ENCODE results near the gene SCAMP4.

The SCAMP4 gene

DNA sequence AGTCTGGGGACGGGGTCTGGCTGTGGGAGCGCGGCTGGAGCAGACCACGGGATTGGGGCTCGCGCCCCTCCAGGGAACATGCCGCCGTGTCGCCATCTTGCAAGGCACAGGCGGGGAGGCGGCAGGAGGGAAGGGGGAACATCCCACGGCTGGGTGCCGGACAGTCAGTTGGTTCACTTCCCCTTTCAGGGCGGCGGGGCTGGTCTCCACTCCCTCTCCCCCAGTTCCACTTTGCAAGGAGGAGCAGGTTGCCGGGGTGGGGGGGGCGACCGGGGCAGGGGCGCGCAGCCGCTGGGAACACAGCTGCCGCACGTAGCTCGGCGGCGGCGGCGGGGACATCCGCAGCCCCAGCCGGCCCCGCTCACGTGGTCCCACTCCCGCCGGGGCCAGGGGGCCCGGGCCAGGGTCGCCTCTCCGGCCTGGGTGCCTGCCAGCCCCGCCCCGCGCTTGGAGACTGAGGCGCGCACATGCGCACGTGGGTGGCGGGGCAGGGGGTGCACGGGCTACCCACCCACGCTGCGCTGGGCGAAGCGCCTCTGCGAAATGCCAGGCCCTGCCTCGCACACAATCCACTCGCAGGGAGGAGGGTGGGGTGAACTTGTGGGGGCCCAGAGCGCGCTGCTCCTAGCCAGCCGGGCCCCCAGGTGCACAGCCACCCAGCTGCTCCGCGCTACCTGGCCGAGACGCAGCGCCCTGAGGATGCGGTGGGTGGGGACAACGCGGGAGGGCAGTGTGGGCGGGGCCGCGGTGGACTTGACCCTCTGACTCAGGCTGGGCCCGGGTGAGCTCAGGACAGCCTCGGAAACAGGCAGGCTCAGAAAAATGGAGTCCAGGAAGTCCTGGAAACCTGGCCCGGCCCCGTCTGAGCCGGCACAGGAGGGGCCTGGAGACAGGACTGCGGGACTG is 48.2 kb upstream of the SCAMP4 start:
- H3K4me1 ChIP-seq (ENCODE audit: control insufficient read depth, insufficient read depth, low read depth, low read length): peaks cover 85% of the 10 kb centered on the region
- peak overlapping the region; percentile 29 for H2AK5ac ChIP-seq (ENCODE audit: low read length, severe bottlenecking)
- peak overlapping the region; percentile 48 for H3K27ac ChIP-seq (ENCODE audit: low read length, poor library complexity, severe bottlenecking)
- 8% methylated on average over 52 of the region's 73 CpGs for WGBS
- peak overlapping the region; percentile 98 for H2BK120ac ChIP-seq (ENCODE audit: low read depth, low read length)
- no peak overlapping the region for H2BK5ac ChIP-seq (ENCODE audit: low read depth, low read length, poor library complexity, severe bottlenecking)
- DNase-seq: peak; percentile 85
- peak overlapping the region in 1 of 2 experiments; percentile 96 for H3K14ac ChIP-seq (ENCODE audit: low read length in 2 of 2)
- no peak overlapping the region for H2AFZ ChIP-seq (ENCODE audit: low read depth, low read length)
- H3K4ac ChIP-seq (ENCODE audit: low read depth in 1 of 2, low read length in 2 of 2): peak overlapping the region; percentile 84 to 98
- H4K8ac ChIP-seq (ENCODE audit: low read length): peak overlapping the region; percentile 99
- peak overlapping the region; percentile 93 to 98 for H3K18ac ChIP-seq (ENCODE audit: low read depth in 1 of 2, low read length in 2 of 2)
- H3K9me3 ChIP-seq (ENCODE audit: control insufficient read depth, low read length): no peaks in the 10 kb centered on the region
- no peaks in the 10 kb centered on the region for H3K27me3 ChIP-seq (ENCODE audit: control insufficient read depth in 1 of 2, insufficient read depth in 1 of 2, low read length in 2 of 2)
- H4K91ac ChIP-seq (ENCODE audit: low read length): peak overlapping the region; percentile 99
- H3K4me2 ChIP-seq (ENCODE audit: low read length, poor library complexity, severe bottlenecking): peak overlapping the region; percentile 88
- peak overlapping the region; percentile 78 for H3K9ac ChIP-seq (ENCODE audit: low read length)
- peak overlapping the region; percentile 88 to 92 for H2BK12ac ChIP-seq (ENCODE audit: low read length in 2 of 2)
- H3K36me3 ChIP-seq (ENCODE audit: control insufficient read depth in 1 of 2, insufficient read depth in 2 of 2, low read depth in 1 of 2, low read length in 2 of 2): peaks cover 0 to 22% of the 10 kb centered on the region in 2 experiments
- peak overlapping the region; percentile 22 to 81 for H3K23ac ChIP-seq (ENCODE audit: low read length in 2 of 2)
- peak overlapping the region; percentile 87 for H2BK15ac ChIP-seq (ENCODE audit: low read depth, poor library complexity, severe bottlenecking)
- H3K79me1 ChIP-seq (replicated peaks; ENCODE audit: low read length, poor library complexity, severe bottlenecking): peaks cover 10% of the 10 kb centered on the region
- H3K4me3 ChIP-seq (ENCODE audit: insufficient read depth in 1 of 2, low read depth in 1 of 2, low read length in 2 of 2): peak overlapping the region; percentile 50 to 69

DNA sequence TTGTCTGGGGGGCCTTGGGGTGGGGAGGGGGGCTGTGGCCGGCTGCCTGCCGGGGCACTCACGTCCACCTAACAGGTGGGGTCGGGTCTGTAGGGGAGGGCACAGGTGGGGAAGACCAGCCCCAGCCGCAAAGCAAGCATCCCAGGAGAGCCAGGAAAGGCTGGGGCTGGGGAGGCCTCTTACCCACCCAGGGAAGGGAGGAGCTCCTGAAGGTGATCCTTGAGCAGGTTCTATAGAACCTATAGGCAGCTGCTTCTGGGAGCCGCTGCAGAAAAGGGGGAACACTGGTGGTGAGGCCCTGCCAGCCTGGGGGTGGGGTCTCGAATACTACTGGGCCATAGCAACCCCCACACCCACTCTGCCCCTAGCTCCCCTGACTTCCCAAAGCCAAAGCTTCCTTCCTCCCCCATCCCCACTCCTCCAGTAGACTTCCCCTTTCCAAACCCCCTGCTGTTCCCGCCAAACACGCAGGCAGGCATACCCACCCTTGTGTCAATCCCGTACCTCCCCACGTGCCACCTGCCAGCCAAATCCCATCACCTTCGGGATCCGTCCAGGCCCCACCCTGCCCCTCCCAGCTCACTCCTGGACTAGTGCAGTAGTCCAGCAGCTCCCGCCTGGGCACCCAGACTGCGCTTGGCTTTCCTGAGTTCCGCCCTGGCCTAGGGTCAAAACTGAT is 47.4 kb upstream of the SCAMP4 start:
- WGBS: 60% methylated on average over 16 of the region's 16 CpGs
- H3K9me3 ChIP-seq (ENCODE audit: control insufficient read depth, low read length): no peaks in the 10 kb centered on the region

GRCh38 chr19:1858412-1859081 is 46.7 kb upstream of the SCAMP4 start:
- Histone ChIP-seq H3K9ac (ENCODE audit: low read length) (no peak overlapping the region), H3K14ac (ENCODE audit: low read length in 2 of 2) (no peak overlapping the region), H2BK120ac (ENCODE audit: low read depth, low read length) (no peak overlapping the region), H3K79me1 (replicated peaks; ENCODE audit: low read length, poor library complexity, severe bottlenecking) (peaks cover 2% of the 10 kb centered on the region), H3K4me1 (ENCODE audit: control insufficient read depth, insufficient read depth, low read depth, low read length) (peaks cover 80% of the 10 kb centered on the region), H3K4me3 (ENCODE audit: insufficient read depth in 1 of 2, low read depth in 1 of 2, low read length in 2 of 2) (no peak overlapping the region), H3K4me2 (ENCODE audit: low read length, poor library complexity, severe bottlenecking) (no peak overlapping the region), H2BK15ac (ENCODE audit: low read depth, poor library complexity, severe bottlenecking) (peak overlapping the region; percentile 44), H3K4ac (ENCODE audit: low read depth in 1 of 2, low read length in 2 of 2) (no peak overlapping the region), H2AFZ (ENCODE audit: low read depth, low read length) (no peak overlapping the region), H2BK12ac (ENCODE audit: low read length in 2 of 2) (peak overlapping the region in 1 of 2 experiments; percentile 61), H3K23ac (ENCODE audit: low read length in 2 of 2) (peak overlapping the region in 1 of 2 experiments; percentile 77), H3K36me3 (ENCODE audit: control insufficient read depth in 1 of 2, insufficient read depth in 2 of 2, low read depth in 1 of 2, low read length in 2 of 2) (peaks cover 0 to 17% of the 10 kb centered on the region in 2 experiments), H3K27me3 (ENCODE audit: control insufficient read depth in 1 of 2, insufficient read depth in 1 of 2, low read length in 2 of 2) (no peaks in the 10 kb centered on the region), H4K91ac (ENCODE audit: low read length) (no peak overlapping the region), H3K18ac (ENCODE audit: low read depth in 1 of 2, low read length in 2 of 2) (peak overlapping the region in 1 of 2 experiments; percentile 63), H2AK5ac (ENCODE audit: low read length, severe bottlenecking) (no peak overlapping the region), H4K8ac (ENCODE audit: low read length) (no peak overlapping the region), H3K27ac (ENCODE audit: low read length, poor library complexity, severe bottlenecking) (no peak overlapping the region), H2BK5ac (ENCODE audit: low read depth, low read length, poor library complexity, severe bottlenecking) (no peak overlapping the region), H3K9me3 (ENCODE audit: control insufficient read depth, low read length) (no peaks in the 10 kb centered on the region)
- no peak for DNase-seq
- 85% methylated on average over 9 of the region's 10 CpGs for WGBS

More for the DNA sequence above, 47.4 kb upstream of the SCAMP4 start:
- peak overlapping the region; percentile 84 to 92 for H3K4ac ChIP-seq (ENCODE audit: low read depth in 1 of 2, low read length in 2 of 2)
- peaks cover 5% of the 10 kb centered on the region for H3K79me1 ChIP-seq (replicated peaks; ENCODE audit: low read length, poor library complexity, severe bottlenecking)
- peak overlapping the region; percentile 68 for H3K9ac ChIP-seq (ENCODE audit: low read length)
- H2BK5ac ChIP-seq (ENCODE audit: low read depth, low read length, poor library complexity, severe bottlenecking): no peak overlapping the region
- peak overlapping the region; percentile 70 for H4K91ac ChIP-seq (ENCODE audit: low read length)
- peak overlapping the region; percentile 50 for H2AK5ac ChIP-seq (ENCODE audit: low read length, severe bottlenecking)
- peaks cover 0 to 17% of the 10 kb centered on the region in 2 experiments for H3K36me3 ChIP-seq (ENCODE audit: control insufficient read depth in 1 of 2, insufficient read depth in 2 of 2, low read depth in 1 of 2, low read length in 2 of 2)
- H3K27ac ChIP-seq (ENCODE audit: low read length, poor library complexity, severe bottlenecking): peak overlapping the region; percentile 48
- no peak for DNase-seq
- H3K4me3 ChIP-seq (ENCODE audit: insufficient read depth in 1 of 2, low read depth in 1 of 2, low read length in 2 of 2): no peak overlapping the region
- no peak overlapping the region for H3K23ac ChIP-seq (ENCODE audit: low read length in 2 of 2)
- peak overlapping the region; percentile 98 for H2BK120ac ChIP-seq (ENCODE audit: low read depth, low read length)
- no peaks in the 10 kb centered on the region for H3K27me3 ChIP-seq (ENCODE audit: control insufficient read depth in 1 of 2, insufficient read depth in 1 of 2, low read length in 2 of 2)
- no peak overlapping the region for H2AFZ ChIP-seq (ENCODE audit: low read depth, low read length)
- peak overlapping the region in 1 of 2 experiments; percentile 59 for H2BK12ac ChIP-seq (ENCODE audit: low read length in 2 of 2)
- H2BK15ac ChIP-seq (ENCODE audit: low read depth, poor library complexity, severe bottlenecking): peak overlapping the region; percentile 71
- peak overlapping the region; percentile 88 for H3K4me2 ChIP-seq (ENCODE audit: low read length, poor library complexity, severe bottlenecking)
- H4K8ac ChIP-seq (ENCODE audit: low read length): peak overlapping the region; percentile 66
- peaks cover 83% of the 10 kb centered on the region for H3K4me1 ChIP-seq (ENCODE audit: control insufficient read depth, insufficient read depth, low read depth, low read length)
- H3K18ac ChIP-seq (ENCODE audit: low read depth in 1 of 2, low read length in 2 of 2): peak overlapping the region; percentile 90 to 93
- H3K14ac ChIP-seq (ENCODE audit: low read length in 2 of 2): peak overlapping the region in 1 of 2 experiments; percentile 14

Data from mesenchymal stem cell (in vitro differentiated cells and primary cell).